T47D (cell line): Measurements from ENCODE around the gene PRKAR2B.

ENCODE experiments used
- DNase-seq, 2 experiments: peaks; one replicate each; pipeline versions ENCODE4 v3.0.0 to v3.0.0-alpha.2; 2011 to 2012; ENCODE audit warnings: low read depth in 1 of 2, low spot score in 1 of 2
- JUND ChIP-seq: IDR thresholded peaks from 2 replicates; pipeline ENCODE4 v1.6.1; 2012; ENCODE audit warnings: low read depth
- in situ Hi-C: cut with HindIII; loops from 2 replicates; pipeline ENCODE4 v1.10.0; 2016; ENCODE audit warnings: low sequenced_read_pairs, low pct_unique_long_range_greater_than_20kb

Gene PRKAR2B

DNA sequence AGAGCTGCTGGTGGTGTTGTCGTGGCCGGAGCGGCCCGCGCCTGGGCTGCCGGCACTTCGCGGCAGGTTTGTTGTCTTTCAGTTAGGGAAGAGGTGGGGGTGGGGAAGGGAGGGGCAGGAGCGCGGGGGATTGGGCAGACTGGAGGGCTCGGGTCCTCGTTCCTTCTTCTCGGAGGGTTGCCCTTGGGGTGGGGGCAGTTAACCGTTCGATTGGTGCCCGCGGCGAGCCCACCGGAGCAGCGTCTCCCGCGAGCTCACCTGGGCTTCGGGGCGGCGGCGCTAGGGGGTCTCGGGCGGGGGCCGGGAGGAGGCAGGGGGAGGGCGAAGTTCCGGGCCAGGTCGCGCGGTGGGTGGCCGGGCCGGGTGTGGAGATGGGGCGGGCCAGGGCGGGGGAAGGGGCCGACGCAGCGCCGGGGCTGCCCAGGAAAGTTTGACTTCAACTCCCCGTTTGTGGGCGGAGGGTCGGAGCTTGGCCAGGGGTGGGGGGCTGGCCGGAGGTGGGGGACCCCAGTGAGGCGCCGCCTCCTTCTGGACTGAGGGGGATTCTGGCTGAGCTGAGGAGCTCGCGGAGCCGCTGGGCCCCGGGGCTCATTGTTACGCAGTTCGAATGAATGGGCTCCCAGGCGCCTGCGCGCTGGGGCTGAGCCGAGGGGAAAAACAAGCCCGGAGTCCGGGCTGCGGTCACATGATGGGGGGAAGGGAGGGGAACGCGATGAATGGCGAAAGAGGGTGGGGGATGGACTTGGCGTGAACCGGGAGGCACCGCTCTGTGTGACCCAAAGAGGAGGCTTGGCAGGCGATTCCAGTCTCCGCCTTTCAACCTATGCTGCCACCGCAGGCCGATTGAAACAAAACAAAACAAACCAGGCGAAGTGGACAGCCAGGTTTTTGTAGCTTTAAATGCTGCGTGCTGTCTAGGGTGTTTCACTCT lies 124.9 kb downstream of the PRKAR2B start:
- in situ Hi-C loops = no loop called here
- TF ChIP-seq JUND = no peak
- peak; percentile 72 to 97 for DNase-seq

DNA sequence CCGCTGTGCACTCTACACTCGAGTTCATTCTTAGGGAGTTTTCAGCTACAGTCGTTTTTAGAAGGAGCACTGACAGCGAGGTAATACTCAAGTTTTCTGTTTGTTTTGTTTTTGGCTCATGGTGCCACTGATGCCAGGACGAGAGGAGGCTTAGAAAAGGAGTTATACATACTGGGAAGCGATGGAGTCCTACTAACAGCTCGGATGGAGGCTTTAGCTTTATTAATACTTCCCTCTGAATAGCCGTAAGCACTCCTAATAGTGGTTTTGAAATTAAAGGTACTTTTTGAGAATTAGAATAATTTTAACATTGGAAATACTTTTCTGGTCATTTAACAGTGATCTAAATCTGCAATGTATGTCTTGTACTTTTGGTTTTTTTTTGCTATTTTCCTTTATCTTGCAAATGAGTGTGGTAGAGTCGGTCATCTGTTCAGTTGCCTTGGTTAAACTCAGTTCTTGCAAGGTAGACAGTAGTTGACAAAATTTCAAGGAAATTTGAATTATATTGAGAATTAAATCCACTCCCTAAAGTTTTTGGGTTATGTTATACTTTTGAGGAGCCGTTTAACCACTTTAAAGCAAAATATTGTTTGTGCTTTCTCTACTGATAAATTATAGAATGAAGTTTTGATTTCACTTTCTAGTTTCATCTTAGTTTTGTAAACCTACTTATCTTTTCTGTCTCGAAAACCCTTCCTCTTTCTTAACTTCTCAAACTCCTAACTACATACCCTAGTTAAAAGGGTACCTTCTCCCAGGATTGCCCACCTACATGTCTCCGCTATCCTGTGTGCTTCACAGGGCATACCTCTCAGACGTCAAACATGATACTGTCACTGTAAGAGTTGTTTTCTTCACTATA lies 125.8 kb downstream of the PRKAR2B start:
- in situ Hi-C loops = no loop called here
- no peak for TF ChIP-seq JUND
- no peak for DNase-seq

DNA sequence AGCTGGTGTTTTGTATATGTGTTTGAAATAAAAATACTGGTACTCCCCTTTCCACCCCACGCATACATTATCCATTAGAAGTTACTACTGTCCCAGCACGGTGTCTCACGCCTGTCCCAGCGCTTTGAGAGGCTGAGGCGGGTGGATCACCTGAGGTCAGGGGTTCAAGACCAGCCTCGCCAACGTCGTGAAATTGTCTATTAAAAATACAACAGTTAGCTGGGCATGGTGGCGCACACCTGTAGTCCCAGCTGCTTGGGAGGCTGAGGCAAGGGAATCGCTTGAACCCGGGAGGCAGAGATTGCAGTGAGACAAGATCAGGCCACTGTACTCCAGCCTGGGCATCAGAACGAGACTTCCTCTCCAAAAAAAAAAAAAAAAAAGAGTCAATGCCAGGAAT lies 127.0 kb downstream of the PRKAR2B start:
- no peak for TF ChIP-seq JUND
- in situ Hi-C loops = no loop called here
- DNase-seq = no peak

DNA sequence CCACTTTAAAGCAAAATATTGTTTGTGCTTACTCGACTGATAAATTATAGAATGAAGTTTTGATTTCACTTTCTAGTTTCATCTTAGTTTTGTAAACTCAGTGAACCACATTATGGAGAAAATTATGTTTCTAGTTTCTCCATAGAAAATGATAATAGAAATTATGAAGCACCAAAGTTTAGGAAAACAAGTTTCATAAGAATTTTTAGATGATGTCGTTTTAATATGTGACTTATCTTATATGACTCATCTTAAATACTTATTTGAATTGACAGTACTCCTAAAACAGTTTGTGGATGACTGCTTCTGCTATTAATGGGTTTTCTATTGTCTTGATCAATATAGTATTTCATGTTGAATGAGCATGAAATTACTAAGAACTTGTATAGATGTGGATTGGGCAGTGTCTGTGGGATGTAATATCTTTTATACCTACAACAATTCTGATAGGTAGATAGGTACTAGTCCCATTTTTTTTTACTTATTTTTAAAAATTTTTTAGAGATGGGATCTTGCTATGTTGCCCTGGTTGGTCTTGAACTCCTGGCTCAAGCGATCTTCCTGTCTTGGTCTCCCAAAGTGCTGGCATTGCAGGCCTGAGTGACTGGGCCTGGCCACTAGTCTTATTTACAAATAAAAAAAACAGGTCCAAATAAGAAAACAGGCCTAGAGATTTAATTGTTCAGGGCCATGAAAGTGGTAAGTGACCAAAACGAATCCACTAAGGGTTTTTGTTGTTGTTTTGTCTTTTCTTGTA lies 127.9 kb downstream of the PRKAR2B start:
- DNase-seq = no peak
- in situ Hi-C loops = no loop called here
- TF ChIP-seq JUND = no peak

DNA sequence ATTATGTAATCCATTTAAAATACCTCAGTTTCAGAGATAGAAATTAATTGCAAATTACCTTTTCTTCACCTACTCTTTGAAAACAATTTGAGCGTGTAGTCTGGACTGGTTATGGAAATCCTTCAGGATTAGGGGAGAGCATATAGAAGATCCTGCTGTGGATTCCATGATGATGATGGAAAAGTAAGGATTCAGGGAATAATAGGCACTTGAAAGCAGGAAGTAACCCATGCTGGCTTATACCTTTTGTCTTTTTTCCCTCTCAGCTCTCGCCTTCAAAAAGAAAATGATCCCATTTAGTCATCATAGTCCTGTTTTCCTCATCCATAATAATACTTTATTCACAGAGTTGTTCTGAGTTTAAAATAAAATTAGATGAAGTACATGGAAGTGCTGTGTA lies 128.7 kb downstream of the PRKAR2B start:
- no peak for TF ChIP-seq JUND
- DNase-seq = no peak
- in situ Hi-C loops = no loop called here

DNA sequence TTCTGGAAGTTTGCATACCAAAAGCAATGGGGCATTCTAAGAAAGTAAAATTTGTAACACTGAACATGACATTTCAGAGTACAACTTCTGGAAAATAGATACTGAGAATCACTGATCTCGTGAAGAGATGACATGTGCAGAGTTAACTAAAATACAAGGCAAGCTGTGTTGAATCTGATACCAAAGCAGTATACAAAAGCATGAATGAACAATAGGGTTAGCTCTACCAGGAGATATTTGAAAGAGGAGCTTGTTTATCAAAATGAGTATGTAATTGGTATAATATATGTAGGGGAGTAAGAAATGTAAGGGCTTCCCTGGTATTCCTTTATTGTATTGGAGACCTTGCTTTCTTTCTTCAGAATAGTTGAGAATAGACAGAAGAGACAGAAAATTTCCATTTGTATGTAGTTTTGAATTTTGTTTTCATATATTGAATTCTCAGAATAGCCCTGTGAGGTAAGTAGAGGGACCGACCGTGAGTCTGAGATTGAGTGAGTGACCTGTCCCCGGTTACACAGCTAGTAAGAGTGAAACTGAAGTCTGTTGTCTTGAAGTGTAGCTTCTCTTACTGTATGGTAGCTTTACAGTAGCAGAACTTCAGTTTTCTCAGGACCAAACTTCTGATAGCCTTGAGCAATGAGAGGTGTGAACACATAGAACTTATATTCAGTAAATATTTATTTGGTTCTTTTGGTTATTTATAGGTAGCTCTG lies 129.3 kb downstream of the PRKAR2B start:
- in situ Hi-C loops = no loop called here
- no peak for TF ChIP-seq JUND
- DNase-seq = no peak

DNA sequence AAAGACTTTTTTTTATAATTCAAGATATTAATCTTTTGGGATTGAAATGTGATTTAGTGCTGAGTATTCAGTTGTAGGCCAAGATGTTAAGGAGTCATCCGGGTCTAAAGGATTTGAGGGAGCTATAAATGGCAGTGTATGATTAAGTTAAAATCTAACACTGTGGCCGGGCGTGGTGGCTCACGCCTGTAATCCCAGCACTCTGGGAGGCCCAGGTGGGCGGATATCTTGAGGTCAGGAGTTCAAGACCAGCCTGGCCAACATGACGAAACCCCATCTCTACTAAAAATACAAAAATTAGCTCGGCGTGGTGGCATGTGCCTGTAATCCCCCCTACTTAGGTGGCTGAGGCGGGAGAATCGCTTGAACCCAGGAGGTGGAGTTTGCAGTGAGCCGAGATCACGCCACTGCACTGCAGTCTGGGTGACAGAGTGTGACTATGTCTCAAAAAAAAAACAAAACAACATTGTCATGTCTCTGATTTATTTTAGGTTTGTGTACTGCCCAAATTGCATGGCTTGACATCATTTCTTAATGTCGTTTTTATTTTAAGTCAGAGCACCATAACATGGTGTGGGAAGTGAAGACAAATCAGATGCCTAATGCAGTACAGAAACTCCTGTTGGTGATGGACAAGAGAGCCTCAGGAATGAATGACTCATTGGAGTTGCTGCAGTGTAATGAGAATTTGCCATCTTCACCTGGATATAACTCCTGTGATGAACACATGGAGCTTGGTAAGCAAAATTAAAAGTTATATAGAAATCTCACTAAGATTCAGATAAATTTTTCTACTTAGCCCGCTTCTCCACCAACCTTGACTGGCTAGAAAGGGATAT lies 135.0 kb downstream of the PRKAR2B start:
- in situ Hi-C loops = no loop called here
- no peak for TF ChIP-seq JUND
- DNase-seq = no peak

DNA sequence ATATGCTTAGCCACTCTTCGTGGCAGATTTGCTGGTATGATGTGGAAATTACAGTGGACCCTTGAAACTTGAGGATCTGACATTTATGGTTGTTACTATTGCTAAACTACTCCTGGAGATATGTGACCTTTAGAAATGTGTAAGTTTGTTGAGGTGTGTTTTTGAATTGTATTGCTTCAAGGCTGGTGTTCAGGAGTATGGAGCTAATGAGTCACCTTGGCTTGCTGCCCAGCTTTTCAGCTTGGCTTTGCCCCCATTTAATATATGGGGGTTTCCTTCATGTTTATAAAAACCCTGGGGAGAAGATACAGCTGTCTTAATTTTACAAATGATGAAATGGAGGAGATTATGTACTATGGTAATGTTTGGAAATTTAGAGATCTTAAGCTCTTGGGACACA lies 135.9 kb downstream of the PRKAR2B start:
- TF ChIP-seq JUND = no peak
- DNase-seq = no peak
- in situ Hi-C loops = no loop called here

DNA sequence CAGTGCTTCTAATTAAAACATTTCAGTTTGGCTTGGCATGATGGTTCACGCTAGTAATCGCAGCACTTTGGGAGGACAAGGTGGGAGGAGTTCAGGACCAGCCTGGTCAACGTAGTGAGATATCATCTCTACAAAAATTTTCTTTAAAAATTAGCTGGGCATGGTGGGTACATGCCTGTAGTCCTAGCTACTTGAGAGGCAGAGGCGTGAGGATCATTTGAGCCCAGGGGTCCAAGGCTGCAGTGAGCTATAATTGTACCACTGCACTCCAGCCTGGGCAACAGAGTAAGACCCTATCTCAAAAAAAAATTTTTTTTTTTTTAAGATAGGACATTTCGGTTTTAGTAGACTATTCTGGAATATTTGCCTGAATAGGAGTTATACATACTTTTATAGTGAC lies 136.7 kb downstream of the PRKAR2B start:
- no peak for DNase-seq
- in situ Hi-C loops = no loop called here
- no peak for TF ChIP-seq JUND

DNA sequence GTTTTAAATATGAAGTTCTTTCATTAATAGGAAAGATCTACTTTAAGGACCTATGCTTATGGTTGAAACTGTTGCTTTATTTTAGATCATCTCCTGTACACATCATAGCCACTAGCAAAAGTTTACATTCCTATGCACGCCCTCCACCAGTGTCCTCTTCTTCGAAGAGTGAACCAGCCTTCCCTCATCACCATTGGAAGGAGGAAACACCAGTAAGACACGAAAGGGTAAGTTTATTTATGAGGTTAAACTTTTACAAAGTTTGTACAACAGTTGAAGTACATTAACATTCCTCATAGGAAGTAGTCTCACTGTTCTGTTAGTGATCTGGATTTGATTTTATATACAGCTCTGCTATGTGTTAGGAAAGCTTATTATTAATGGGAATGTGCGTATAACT lies 141.2 kb downstream of the PRKAR2B start:
- TF ChIP-seq JUND = no peak
- in situ Hi-C loops = no loop called here
- DNase-seq = no peak

DNA sequence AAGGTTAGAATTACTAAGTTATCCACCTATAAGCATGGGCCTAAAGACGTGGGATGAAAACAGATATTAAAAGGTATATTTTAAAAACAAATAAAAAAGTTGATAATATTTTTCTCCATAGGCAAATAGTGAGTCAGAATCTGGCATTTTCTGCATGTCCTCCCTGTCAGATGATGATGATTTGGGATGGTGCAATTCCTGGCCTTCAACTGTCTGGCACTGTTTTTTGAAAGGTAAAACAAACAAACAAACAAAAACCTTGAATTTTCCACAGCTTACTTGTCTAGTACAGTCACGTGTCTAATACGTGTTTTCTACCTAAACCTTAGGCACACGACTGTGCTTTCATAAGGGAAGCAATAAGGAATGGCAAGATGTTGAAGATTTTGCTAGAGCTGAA lies 141.7 kb downstream of the PRKAR2B start:
- in situ Hi-C loops = no loop called here
- DNase-seq = no peak
- TF ChIP-seq JUND = no peak
